Epithelial cell of esophagus (primary cell): ENCODE data around the gene RGS14.

Experiments used
- DNase-seq: peaks from one replicate; pipeline ENCODE4 v3.0.0; 2010; ENCODE audit warnings: low read depth
- H3K4me3 ChIP-seq: 2 replicates; pipeline ENCODE4 v1.5.1; 2011; ENCODE audit warnings: mild to moderate bottlenecking, low read length, control low read depth
- TF ChIP-seq, protein P1 (sequence below): IDR thresholded peaks from 2 replicates; pipeline ENCODE4 v1.5.1; 2011; ENCODE audit warnings: low read depth, mild to moderate bottlenecking, low read length, control low read depth, inconsistent platforms; ENCODE audit not compliant: insufficient read depth; ENCODE audit errors: missing control alignments

RGS14 gene

DNA sequence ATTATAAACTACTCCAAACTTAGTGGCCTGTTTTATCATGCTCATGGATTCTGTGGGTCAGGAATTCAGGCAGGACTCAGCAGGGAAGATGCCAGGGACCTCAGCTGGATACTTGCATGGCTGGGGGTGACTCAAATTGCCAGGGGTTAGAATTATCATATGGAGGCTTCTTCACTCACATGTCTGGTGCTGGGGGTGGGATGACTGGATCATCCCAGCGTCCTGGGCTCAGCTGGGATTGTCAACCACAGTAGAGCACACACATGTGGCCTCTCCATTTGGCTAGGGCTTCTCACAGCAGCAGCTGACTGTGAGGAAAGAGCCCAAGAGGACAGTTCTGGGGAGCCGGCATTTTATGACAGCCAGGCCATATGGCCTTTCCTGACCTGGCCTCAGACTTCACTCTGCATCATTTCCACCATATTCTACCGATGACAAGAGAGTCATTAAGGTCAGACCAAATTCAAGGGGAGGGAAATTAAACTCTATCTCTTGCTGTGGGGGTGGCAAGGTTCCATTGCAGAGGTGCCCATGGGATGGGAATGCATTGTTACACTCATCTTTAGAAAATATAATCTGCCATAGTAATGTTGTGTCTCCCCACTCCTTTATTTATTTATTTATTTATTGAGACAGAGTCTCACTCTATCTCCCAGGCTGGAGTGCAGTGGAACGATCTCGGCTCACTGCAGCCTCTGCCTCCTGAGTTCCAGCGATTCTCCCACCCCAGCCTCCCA, 63.5 kb downstream of the RGS14 start:
- H3K4me3 ChIP-seq = no peak overlapping the region
- DNase-seq = peak; percentile 42
- TF ChIP-seq, protein P1, sequence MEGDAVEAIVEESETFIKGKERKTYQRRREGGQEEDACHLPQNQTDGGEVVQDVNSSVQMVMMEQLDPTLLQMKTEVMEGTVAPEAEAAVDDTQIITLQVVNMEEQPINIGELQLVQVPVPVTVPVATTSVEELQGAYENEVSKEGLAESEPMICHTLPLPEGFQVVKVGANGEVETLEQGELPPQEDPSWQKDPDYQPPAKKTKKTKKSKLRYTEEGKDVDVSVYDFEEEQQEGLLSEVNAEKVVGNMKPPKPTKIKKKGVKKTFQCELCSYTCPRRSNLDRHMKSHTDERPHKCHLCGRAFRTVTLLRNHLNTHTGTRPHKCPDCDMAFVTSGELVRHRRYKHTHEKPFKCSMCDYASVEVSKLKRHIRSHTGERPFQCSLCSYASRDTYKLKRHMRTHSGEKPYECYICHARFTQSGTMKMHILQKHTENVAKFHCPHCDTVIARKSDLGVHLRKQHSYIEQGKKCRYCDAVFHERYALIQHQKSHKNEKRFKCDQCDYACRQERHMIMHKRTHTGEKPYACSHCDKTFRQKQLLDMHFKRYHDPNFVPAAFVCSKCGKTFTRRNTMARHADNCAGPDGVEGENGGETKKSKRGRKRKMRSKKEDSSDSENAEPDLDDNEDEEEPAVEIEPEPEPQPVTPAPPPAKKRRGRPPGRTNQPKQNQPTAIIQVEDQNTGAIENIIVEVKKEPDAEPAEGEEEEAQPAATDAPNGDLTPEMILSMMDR = no peak
